PC-9 (cell line): ENCODE measurements around the gene ABHD16A. TPM values are rescaled to one million over a fixed set of nuclear protein-coding genes. Genes with fewer than 3 reads are reported as not detected.
A peak's percentile ranks its signal among the peaks of the same experiment; 100 is the strongest.

Experiments used
- BruUV-seq: library from RNA; stranded (reverse); fragments of 400-500 nt; replicated peaks from 2 replicates; lab custom pipeline; 2021; lab: Mats Ljungman, UMichigan
- CTCF ChIA-PET: fragments of 300-600 bp; sonication (Branson Sonifier 250); formaldehyde crosslinking; loops from one replicate; lab custom pipeline; 2022; ENCODE audit warnings: antibody characterized with exemption; lab: Charles Lee
- POLR2A ChIA-PET: fragments of 300-600 bp; sonication (Branson Sonifier 250); formaldehyde crosslinking; loops from one replicate; lab custom pipeline; 2022; ENCODE audit warnings: antibody characterized with exemption; ENCODE audit not compliant: unreplicated experiment; lab: Charles Lee
- DNase-seq, 2 experiments: peaks; one replicate each; pipeline versions ENCODE4 v3.0.0 to v3.0.0-alpha.2; 2015 to 2022; ENCODE audit warnings: mixed read lengths in 1 of 2
- H2AFZ ChIP-seq: fragments of 200-600 bp; sonication (generic); 2 replicates; pipeline ENCODE4 v1.8.1; 2017; ENCODE audit warnings: antibody characterized with exemption
- H3F3A ChIP-seq: fragments of 200-600 bp; sonication (generic); 2 replicates; pipeline ENCODE4 v1.8.1; 2017; ENCODE audit warnings: antibody characterized with exemption, mild to moderate bottlenecking, low read depth; ENCODE audit not compliant: insufficient read depth
- H3K27ac ChIP-seq: fragments of 200-600 bp; sonication (generic); 2 replicates; pipeline ENCODE4 v1.6.1; 2016; ENCODE audit warnings: mixed run types
- H3K27me3 ChIP-seq: fragments of 200-600 bp; sonication (generic); 2 replicates; pipeline ENCODE4 v1.6.1; 2016; ENCODE audit warnings: low read depth, mixed run types; ENCODE audit not compliant: insufficient read depth
- H3K36me3 ChIP-seq: fragments of 200-600 bp; sonication (generic); 2 replicates; pipeline ENCODE4 v1.6.1; 2016; ENCODE audit warnings: low read depth, mixed run types
- H3K4me1 ChIP-seq: fragments of 200-600 bp; sonication (generic); replicated peaks from 2 replicates; pipeline ENCODE4 v1.6.1; 2016; ENCODE audit warnings: mixed run types; ENCODE audit not compliant: insufficient read depth
- H3K4me2 ChIP-seq: fragments of 200-600 bp; sonication (generic); 2 replicates; pipeline ENCODE4 v1.6.1; 2017; ENCODE audit warnings: mixed run types
- H3K4me3 ChIP-seq: fragments of 200-600 bp; sonication (generic); 2 replicates; pipeline ENCODE4 v1.6.1; 2016; ENCODE audit warnings: mixed run types
- H3K79me2 ChIP-seq: fragments of 200-600 bp; sonication (generic); 2 replicates; pipeline ENCODE4 v1.6.1; 2017; ENCODE audit warnings: low read depth, mixed run types
- H3K9me2 ChIP-seq: fragments of 200-600 bp; sonication (generic); 2 replicates; pipeline ENCODE4 v1.8.1; 2017; ENCODE audit warnings: mild to moderate bottlenecking; ENCODE audit not compliant: insufficient read depth
- H3K9me3 ChIP-seq: fragments of 200-600 bp; sonication (generic); 2 replicates; pipeline ENCODE4 v1.8.1; 2016; ENCODE audit warnings: low read depth; ENCODE audit not compliant: insufficient read depth
- H4K20me1 ChIP-seq: fragments of 200-600 bp; sonication (generic); 2 replicates; pipeline ENCODE4 v1.8.1; 2017; ENCODE audit not compliant: insufficient read depth
- EZH2 ChIP-seq: fragments of 200-600 bp; sonication (generic); IDR thresholded peaks from 2 replicates; pipeline ENCODE4 v1.8.0; 2017; ENCODE audit warnings: antibody characterized with exemption, low read depth
- intact Hi-C: fragments of 100-400 bp; cut with micrococcal nuclease; formaldehyde crosslinking; loops from one replicate; pipeline ENCODE4 v1.10.0; 2022; ENCODE audit not compliant: unreplicated experiment
- total RNA-seq: library from RNA; stranded (reverse); gene quantifications from 2 replicates; pipeline ENCODE4 v1.2.3, GENCODE V29; 2021
- TF ChIP-seq, protein P1 (sequence below): fragments of 200-600 bp; sonication (generic); conservative IDR thresholded peaks from 2 replicates; pipeline ENCODE4 v1.6.1; 2017; ENCODE audit warnings: mixed run types, antibody characterized with exemption, mild to moderate bottlenecking, moderate library complexity

The ABHD16A gene
- total RNA-seq, 1 experiment from 2014 or later: 35.2 TPM

DNA sequence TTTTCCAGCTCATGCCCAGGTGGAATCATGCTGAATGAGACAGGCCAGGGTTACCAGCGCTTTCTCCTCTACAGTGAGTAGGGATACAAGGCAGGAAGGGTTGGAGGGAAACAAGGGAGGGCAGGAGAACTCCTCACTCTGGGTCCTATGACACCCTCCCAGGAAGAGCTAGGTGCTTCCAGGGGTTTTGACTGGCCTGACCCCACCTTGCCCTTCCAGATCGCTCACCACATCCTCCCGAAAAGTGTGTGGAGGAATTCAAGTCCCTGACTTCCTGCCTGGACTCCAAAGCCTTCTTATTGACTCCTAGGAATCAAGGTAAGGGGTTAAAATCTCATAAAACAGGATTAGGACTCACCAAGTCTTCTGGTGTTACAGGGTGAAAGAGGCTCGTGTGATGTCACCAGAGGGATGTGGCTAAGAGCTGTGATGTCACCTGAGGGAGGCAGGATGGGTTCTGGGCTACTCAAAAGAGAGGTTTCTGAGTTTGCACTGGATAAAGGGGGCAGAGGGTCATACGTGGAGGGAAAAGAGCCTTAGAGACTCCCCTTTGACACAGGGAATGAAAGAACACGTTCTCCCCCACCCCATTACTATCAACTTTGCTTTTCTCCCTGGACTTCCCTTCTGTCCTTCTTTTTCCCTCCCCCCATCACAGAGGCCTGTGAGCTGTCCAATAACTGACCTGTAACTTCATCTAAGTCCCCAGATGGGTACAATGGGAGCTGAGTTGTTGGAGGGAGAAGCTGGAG is 45.5 kb downstream of the ABHD16A start:
- Histone ChIP-seq H2AFZ (no peak overlapping the region), H3K27ac (no peak overlapping the region), H3K36me3 (0 out of 2 replicates have a peak, but pooled peaks cover 4% of the 10 kb centered on the region), H3K4me1 (peaks cover 19% of the 10 kb centered on the region), H3K4me3 (no peak overlapping the region), H3K27me3 (no peaks in the 10 kb centered on the region), H3K9me3 (no peaks in the 10 kb centered on the region), H3K4me2 (0 out of 2 replicates have a peak overlapping the region, but pooled peaks have one; percentile 88), H3K9me2 (no peaks in the 10 kb centered on the region), H3F3A (peaks cover 30% of the 10 kb centered on the region), H4K20me1 (0 out of 2 replicates have a peak, but pooled peaks cover 7% of the 10 kb centered on the region), H3K79me2 (peaks cover 33% of the 10 kb centered on the region)
- ChIA-PET POLR2A (interaction anchor here (0.6 kb wide), 1 partner anchor 110 kb away, joined by 10 read pairs; the partner anchor contains the start of gene NFKBIL1), CTCF (interaction anchor here (0.7 kb wide), 1 partner anchor 273 kb away, joined by 3 read pairs; no protein-coding TSS in a partner anchor)
- TF ChIP-seq EZH2: no peak
- TF ChIP-seq, protein P1, sequence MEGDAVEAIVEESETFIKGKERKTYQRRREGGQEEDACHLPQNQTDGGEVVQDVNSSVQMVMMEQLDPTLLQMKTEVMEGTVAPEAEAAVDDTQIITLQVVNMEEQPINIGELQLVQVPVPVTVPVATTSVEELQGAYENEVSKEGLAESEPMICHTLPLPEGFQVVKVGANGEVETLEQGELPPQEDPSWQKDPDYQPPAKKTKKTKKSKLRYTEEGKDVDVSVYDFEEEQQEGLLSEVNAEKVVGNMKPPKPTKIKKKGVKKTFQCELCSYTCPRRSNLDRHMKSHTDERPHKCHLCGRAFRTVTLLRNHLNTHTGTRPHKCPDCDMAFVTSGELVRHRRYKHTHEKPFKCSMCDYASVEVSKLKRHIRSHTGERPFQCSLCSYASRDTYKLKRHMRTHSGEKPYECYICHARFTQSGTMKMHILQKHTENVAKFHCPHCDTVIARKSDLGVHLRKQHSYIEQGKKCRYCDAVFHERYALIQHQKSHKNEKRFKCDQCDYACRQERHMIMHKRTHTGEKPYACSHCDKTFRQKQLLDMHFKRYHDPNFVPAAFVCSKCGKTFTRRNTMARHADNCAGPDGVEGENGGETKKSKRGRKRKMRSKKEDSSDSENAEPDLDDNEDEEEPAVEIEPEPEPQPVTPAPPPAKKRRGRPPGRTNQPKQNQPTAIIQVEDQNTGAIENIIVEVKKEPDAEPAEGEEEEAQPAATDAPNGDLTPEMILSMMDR: no peak
- intact Hi-C loops: no loop called here
- BruUV-seq: no TSS peak
- no peak for DNase-seq

DNA sequence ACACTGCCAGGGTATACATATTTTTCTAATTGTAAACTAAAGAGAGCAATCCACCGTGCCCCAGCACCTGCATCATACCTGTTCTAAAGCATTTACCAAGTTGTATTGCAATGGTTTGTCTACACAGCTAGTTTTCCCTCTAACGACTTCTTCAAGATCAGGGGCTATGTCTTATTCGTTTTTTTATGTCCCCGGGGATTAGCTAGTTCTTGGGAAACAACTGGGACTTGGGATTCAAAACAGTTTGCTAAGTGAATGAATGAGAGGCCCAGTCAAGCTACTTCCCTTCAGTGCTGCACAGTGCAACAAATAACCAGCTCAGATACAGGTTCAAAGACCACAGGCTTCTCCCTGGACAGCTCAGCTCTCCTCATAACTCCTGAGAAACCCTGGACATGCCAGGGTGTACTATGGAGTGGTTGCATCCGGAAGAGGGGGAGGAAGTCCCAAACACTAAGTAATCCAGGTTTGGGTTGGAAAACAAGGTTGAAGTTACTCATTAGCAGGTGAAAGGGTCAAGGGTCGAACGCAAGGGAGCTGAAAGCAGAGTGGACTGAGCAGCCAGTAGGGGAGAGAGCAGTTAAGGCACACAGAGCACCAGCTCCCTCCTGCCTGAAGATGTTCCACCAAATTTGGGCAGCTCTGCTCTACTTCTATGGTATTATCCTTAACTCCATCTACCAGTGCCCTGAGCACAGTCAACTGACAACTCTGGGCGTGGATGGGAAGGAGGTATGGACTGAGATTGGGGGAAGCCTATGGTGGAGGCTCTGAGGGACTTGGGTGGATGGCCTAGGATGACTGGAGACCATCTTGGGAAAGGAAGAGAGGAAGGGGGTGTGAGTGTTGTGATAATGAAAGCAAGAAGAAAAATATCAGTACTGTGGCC is 47.5 kb downstream of the ABHD16A start, which contains the start of gene APOM:
APOM (plus strand) TSS at position 546 of the 889 bp plus-strand sequence; CDS start at position 619, 73 bp downstream.
- Histone ChIP-seq H3K27ac (no peak within 1 kb of the TSS), H3K36me3 (peaks cover 4% of the 10 kb centered on the region; the same call in 1 of the 2 replicates), H2AFZ (no peak within 1 kb of the TSS), H3K79me2 (peaks cover 46% of the 10 kb centered on the region), H3K4me3 (no peak within 1 kb of the TSS), H3F3A (peaks cover 20% of the 10 kb centered on the region), H3K9me3 (no peaks in the 10 kb centered on the region), H3K27me3 (no peaks in the 10 kb centered on the region), H3K4me2 (no peak within 1 kb of the TSS), H4K20me1 (peaks cover 19% of the 10 kb centered on the region; the same call in 1 of the 2 replicates), H3K9me2 (no peaks in the 10 kb centered on the region), H3K4me1 (peaks cover 27% of the 10 kb centered on the region)
- intact Hi-C loops: no loop called here
- DNase-seq: no peak
- ChIA-PET CTCF (no interaction called here), POLR2A (interaction anchor here (0.6 kb wide), 1 partner anchor 32 kb away, joined by 8 read pairs; no protein-coding TSS in a partner anchor)
- no TSS peak for BruUV-seq
- TF ChIP-seq, protein P1: no peak
- TF ChIP-seq EZH2: no peak
